ENCODE data around the gene SRCIN1.

DNA sequence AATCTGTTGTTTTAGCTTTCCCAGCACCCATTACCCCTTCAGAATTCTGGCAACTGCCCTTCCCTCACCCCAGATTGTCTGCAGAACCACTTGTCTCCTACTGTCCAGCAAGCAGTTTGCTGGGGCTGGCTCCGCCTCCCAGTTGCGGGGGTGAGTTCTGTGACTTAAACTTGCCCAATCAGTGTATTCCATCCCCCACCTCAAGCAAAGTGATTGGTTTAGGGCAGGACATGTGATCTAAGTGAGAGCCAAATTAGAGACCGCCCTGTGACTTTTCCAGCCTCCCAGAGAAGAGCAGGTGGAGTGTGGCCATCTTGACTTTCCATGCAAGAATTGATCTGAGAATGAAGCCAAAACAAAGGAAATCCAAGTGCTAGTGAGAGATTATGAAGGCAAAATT lies 22.7 kb upstream of the SRCIN1 start:
- TF ChIP-seq, protein P1, sequence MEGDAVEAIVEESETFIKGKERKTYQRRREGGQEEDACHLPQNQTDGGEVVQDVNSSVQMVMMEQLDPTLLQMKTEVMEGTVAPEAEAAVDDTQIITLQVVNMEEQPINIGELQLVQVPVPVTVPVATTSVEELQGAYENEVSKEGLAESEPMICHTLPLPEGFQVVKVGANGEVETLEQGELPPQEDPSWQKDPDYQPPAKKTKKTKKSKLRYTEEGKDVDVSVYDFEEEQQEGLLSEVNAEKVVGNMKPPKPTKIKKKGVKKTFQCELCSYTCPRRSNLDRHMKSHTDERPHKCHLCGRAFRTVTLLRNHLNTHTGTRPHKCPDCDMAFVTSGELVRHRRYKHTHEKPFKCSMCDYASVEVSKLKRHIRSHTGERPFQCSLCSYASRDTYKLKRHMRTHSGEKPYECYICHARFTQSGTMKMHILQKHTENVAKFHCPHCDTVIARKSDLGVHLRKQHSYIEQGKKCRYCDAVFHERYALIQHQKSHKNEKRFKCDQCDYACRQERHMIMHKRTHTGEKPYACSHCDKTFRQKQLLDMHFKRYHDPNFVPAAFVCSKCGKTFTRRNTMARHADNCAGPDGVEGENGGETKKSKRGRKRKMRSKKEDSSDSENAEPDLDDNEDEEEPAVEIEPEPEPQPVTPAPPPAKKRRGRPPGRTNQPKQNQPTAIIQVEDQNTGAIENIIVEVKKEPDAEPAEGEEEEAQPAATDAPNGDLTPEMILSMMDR (conservative IDR thresholded peaks at IDR 0.05): no peak
- TF ChIP-seq EZH2 (IDR thresholded peaks at IDR 0.05; ENCODE audit: low read depth): no peak

Measured in PC-9 (cell line).